Activated naive CD4-positive, alpha-beta T cell treated with anti-CD3 and anti-CD28 coated beads, Interleukin-2, amount 50 U/mL, for 16 hours (primary cell): ENCODE data around the gene ZNF526.

Experiments used
- DNase-seq: peaks from one replicate; pipeline ENCODE4 v3.0.0-alpha.2; 2020

ZNF526 gene, protein sequence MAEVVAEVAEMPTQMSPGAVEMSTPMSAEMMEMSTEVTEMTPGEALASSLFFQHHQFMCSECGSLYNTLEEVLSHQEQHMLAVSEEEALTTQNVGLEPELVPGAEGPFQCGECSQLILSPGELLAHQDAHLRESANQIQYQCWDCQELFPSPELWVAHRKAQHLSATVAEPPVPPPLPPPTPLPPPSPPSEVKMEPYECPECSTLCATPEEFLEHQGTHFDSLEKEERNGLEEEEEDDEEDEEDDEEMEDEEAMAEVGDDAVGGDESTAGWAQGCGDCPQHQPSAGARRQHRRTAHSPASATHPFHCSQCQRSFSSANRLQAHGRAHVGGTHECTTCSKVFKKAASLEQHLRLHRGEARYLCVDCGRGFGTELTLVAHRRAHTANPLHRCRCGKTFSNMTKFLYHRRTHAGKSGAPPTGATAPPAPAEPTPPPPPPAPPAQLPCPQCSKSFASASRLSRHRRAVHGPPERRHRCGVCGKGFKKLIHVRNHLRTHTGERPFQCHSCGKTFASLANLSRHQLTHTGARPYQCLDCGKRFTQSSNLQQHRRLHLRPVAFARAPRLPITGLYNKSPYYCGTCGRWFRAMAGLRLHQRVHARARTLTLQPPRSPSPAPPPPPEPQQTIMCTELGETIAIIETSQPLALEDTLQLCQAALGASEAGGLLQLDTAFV

DNA sequence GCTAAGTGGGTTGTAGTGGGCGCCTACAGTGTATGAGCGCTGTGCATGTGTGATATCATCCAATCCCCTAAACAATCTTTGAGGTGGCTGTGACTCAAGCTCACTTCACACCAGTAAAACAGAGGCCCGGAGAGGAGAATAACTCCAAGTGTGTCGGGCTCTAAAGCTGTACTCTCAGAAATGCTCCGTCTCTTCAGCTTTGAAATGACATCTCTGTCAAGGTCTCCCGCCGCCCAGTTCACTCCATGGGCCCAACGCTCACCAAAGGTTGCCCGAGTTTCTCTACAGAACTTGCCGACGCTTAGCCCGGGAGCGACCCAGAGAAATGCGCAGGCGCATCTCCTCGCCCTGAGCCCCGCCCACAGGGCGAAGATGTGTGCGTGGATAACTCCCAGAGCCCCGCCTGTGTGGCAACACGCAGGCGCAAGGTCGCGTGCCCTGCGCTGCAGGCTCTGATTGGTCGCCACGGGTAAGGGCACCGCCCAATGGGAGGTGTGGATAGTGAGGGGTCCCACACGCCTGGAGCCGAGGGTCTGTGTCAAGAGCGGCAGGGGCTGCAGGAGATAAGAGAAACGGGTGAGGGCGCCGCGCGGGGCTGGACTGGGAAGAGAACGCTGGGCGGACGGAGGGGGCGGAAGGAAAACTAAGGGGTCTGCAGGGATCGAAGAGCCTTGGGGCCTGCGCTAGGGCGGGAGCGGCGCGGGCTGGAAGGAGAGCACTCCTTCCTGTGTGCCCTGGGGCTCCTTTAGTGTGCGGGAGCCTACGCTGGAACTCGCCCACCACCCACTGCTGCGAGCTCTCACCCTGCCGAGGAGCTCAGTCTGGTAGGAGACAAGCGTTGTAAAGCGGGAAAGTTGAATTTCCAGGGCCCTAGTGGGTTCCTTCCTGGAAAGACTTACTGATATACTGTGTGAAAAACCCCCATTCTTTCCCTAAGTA lies at the start of gene ZNF526:
Gene ZNF526, plus strand, starts transcription at position 501 of the 939 bp plus-strand sequence. CDS start 4,092 bp downstream, outside the sequence.
- peak; percentile 99 for DNase-seq

DNA sequence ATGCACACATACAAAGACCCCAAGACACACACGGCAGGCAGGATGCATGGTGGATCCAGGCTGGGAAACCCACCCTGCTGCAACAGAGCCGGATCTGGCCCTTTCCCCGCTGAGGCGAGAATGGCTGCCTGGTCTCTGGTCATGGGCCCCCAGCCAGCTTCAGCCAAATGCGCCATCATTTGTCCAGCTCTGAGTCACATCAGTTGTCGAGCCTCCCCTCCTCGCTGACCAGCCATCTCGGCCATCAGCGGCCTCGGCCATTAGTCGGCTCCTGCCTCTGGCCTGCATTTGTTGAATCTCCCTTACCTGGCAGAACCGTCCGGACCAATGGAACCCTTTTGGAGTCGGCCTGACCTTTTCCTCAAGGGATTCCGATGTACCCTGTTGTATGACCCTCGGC lies 49.4 kb upstream of the ZNF526 start:
- DNase-seq, result no peak

DNA sequence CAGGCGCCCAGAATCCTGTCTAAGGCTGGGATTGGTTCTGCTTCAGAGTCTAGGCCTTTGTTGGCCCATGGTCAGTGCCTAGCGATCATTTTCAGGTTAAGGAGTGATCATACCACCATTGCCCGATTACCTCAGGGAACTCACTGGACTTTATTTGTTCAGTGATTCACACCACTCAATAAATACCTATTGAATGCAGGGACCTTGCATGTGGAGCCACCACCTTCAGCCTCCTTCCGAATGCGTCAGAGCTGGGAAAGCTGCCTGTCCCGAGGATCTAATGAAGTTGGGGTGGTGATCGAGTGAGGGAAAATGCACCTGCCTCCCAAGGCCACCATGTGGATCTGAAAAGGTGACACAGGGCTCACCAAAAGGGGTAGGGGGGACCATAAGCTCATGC lies 47.9 kb upstream of the ZNF526 start:
- no peak for DNase-seq

DNA sequence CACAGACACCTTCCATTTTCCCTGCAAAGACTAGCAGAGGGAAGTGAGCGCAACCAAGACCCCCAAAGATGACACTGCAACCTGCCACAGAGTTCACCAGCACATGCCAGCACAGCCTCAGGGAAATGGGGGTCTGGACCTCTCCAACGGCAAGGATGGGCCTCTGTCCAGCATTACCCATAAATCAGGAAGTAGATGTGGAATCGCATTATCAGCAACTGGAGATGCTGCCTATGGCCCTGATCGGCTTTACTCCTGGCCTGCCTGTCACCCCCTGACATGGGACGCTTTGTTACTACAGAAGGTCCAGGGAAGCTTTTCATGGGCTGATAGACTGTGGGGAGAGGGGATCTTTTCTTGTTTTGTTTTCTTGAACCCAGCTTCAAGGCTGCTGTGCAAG lies 46.4 kb upstream of the ZNF526 start:
- DNase-seq, result no peak

DNA sequence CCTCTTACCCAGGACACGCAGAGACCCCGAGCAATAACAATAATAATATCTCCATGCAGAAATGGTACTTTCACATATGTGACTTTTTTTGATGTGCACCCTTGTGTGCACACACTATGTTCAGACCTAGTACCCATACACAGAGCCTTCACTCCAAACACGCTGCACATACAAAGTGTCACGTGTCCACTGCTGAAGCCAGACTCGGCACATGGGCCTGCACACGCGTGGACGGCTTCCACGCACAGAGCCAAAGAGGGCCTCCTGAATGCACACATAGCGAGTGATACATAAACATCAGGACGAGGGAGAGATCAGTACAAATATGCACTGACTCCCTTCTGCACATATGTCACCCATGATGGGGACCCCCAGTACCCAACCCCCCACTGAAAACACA lies 45.9 kb upstream of the ZNF526 start:
- no peak for DNase-seq

DNA sequence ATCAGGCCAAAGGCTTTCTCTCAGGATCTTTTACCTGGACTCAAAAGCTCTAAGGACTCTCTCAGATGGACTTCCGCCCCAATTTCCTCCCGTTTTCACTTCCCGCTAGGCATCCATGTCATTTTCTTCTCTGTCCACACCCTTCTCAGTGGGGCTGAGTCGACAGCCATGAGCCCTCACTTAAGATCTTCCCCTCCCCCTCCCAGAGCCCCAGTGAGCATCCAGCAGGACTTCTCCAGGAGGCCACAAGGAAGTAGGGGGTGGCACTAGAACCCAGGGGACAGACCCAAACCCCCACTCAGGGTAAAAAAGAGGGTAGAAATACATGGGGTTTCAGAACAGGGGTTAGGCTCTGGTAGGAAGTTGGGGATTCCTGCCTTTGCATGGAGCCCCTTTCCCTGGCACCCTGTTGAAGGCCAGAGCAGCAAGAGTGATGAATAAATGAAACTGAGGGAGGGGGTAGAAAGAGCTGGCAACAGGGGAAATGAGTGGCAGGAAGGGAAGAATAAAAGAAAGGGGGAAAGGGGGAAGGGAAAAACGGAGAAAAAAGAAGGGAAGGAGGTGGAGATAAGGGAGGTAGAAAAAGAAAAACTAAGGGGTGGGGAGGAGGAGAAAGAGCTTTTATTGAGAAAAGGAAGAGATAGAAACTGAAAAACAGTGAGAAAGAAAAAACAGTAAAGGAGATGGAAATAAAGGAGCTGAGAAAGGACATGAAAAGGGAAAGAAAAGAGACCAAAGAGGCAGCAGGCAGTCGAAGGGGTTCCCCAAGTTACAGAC lies 45.0 kb upstream of the ZNF526 start:
- DNase-seq, result no peak

DNA sequence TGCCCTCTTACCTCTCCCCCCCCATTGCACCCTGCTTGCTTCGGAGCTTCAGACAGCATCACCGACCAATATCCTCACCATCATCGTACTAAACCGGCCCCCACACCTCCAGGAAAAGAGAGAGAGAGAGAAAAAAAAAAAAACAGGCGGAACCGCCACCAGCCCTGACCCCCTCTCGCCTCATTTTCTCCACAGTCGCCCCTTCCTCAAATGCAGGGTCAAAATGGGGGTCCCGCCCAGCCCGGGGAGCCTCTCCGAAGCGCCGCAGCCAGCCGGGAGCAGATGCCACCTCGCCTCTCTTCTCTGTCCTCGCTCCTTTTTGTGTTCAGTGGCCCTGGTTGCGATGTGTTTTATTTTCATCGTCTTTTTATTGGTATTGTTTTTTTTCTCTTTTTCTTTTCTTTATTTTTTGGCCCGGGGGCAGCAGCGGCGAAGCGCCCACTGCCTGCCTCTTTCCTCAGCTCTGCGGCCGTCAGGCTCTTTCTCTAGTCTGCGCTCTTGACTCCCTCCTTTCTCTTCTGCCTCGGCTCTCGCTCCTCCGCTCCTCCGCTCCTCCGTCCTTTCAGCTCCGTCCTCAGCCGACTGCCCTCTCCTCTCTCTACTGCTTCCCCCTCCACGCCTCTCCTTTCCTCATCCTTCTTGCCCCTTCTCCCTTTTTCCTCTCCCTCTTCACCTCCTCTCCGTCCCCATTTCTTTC lies 44.0 kb upstream of the ZNF526 start:
- no peak for DNase-seq

DNA sequence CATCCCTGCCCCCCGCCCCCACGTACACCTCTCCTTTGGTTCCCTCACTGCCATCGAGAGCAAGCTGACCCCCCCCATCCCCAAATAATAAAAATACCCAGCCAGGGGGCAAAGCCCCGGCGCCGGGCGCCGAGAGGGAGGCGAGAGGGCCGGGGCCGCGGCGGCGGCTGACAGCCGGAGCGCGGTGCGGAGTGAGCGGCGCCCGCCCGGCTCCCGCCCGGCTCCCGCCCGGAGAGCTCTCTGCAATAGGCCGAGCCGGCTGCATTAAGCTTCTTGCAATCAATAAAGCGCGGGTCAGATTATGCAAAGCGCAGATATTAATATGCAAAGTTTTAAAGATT lies 43.5 kb upstream of the ZNF526 start:
- DNase-seq, result no peak

DNA sequence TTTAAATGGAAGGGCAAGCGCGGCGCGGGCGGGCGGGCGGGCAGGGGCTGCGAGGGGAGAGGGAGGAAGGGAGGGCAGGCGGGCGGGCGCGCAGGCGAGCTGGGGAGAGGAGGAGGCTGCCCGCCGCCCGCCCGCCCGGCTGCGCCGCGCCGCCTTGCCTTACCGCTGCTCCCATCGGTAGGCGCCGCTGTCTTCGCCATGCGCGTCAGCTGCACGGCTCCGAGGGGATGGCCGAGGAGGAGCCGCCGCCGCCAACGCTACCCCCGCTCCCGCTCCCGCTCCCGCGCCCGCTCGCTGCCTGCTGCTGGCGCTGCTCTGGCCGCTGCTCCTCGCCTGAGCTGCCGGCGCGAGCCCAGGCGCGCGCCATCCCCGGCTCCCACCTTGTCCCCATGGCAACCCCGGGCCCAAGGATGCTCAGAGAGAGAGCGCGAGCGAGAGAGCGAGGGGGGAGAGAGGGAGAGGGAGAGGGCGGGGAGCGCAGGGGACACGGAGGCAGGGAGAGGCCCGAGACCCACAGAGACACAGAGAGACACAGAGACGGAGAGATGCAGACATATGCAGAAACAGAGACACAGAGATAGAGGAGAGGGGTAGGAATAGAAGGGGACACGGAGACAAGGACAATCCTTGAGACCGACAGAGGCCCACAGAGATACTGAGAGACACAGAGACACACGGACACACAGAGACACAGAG lies 43.0 kb upstream of the ZNF526 start:
- peak; percentile 78 for DNase-seq

DNA sequence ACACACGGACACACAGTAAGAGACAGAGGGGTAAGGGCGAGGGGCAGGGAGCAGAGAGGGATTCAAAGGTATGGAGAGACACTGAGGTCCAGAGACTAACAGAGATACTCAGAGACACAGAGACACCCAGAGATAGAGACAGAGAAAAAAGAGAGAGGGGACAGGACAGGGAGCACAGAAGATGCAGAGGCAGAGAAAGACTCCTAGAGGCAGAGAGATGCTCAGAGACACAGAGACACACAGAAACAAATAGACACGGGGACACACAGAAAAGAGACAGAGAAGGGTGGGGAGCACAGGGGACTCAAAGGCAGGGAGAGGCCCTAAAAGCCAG lies 42.5 kb upstream of the ZNF526 start:
- no peak for DNase-seq

DNA sequence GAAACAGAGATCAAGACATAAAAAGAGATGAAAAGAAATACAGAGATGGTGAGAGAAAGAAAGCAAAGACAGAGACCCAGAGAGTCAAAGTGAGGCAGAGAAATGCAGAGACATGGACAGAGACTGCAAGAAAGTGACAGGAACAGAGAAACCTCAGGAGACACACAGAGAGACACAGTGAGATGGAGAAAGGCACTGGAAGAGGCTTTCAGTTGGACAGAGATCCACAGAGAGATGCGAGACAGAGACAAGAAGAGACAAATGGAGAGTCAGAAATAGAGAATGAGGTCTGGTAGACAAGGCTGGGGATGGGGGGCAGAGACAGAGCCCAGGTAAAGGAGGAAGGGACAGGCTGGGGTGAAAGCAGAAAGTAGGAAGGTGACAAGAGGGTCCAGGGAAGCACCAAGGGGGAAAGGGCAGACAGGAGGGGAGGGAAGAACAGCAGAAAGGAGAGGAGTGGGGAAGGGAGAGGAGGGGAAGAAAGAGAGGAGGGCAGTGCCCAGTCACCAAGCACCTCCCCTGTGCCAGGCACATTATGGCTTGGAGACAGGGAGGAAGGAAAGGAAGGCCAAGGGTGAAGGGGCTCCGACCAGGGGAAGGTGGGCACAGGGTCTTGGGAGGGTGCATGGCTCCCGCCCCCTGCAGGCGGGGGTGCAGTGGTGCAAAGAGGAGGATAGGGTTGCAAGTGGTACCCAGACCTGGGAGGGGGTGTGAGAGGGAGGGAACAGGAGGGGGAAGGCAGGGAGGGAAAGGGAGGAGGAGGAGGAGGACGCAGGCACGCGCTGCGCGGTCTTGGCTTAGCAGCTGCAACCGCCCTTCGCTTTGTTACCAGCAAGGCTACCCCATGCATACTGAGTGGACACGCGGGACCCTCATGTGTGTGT lies 41.1 kb upstream of the ZNF526 start:
- peak; percentile 26 for DNase-seq

DNA sequence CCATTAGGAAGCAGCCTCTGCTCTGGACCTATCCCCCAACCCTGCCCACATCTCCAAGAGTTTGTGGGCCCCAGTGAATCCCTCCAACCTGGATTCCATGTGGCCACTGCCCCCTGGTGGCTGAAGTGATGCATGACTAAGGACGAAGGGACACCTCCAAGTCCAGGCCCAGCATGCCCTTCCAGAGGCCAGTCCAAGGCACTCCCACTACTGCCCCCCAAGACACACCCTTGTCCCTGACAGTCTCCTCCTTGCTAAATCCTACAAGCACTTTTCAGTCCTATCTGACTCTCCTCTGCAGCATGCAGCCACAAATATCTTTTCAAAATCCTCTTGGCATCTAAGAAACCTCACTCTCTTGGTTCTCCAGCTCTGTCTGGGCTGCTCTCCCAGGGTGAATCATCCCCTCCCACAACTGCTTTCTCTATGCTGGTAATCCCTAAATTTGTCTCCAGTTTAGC lies 35.7 kb upstream of the ZNF526 start:
- DNase-seq, result peak; percentile 68

DNA sequence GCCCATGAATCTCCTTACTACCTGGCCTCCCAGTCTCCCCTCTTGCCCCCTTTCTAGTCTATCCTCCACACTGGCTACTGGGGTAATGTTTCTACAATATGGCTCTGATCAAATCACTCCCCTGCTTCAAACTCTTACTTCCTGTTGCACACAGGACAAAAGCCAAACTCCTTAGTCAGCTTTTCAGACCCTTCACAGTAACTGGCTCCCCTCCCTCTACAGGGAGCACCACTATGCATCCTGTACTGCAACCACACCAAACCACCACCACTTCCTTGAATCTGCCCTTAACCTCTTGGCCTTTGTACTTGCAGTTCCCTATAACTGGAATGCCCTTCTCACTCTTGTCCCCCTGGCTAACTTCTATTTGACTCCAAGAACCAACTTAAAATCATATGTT lies 34.8 kb upstream of the ZNF526 start:
- DNase-seq, result no peak

DNA sequence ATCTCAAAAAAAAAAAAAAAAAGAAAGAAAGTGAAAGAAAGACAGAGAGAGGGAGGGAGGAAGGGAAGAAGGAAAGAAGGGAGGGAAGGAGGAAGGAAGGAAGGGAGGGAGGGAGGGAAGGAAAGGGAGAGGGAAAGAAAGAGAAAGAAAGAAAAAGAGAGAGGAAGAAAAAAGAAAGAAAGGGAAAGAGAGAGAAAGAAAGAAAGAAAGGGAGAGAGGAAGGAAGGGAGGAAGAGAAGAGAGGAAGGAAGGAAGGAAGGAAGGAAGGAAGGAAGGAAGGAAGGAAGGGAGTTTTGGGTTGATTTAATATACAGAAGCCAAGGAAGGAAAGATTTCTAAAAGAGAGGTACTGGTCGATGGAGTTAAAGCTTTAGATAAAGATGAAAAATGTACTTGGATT lies 31.4 kb upstream of the ZNF526 start:
- DNase-seq, result no peak

DNA sequence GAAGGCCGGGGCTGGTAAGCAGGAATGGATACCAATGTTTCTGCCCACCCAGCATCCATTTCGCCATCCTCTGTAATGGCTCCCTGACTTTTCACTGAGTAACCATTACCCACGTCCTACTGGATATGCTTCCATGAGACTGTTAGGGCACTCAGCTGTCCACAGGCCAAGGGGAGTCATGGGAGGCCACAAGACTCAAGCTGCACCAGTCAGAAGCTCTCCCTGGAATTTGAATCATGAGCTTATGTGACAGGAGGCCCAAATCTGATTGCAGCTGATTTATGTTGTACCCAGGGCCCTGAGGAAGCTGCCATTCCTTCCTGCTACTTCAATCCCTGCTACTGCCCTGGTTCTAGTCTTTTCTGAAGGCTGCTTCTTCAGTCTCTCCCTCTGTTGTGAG lies 31.0 kb upstream of the ZNF526 start:
- DNase-seq, result no peak

DNA sequence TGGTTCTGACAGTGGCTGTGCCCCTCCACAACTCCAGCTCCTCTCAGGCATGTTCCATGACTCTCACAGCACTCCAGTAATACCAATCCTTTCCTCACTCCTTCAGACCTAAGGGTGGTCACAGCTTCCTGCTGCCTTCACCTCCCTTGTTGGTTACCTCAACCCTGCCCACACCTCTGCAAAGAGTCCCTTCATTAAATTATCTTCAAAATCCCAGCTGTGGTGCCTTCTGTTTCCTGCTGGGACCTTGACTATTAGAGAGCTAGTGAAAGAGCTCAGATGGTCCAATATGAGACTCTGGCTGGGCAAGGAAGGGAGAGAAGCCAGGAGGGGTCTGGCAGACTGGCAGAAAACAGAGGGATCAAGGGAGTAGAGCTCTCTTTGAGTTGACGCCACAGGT lies 28.8 kb upstream of the ZNF526 start:
- no peak for DNase-seq

DNA sequence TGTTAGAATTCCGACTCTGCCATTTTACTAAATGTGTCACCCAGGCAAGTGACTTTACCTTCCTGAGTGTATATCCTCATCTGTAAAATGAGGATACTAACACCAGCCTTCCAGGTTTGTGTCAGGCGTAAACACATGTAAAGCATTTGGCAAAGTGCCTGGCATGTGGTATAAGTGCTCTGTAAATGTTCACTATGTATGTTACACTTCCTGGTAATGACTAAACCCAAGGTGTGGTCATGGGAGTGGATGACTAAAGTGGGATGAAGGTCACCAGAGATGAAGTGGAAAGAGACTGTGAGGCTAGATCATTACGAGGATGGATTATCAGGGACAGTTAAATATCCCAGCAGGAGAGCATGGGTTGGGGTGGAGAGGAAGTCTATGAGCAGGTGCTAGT lies 28.3 kb upstream of the ZNF526 start:
- DNase-seq, result no peak

DNA sequence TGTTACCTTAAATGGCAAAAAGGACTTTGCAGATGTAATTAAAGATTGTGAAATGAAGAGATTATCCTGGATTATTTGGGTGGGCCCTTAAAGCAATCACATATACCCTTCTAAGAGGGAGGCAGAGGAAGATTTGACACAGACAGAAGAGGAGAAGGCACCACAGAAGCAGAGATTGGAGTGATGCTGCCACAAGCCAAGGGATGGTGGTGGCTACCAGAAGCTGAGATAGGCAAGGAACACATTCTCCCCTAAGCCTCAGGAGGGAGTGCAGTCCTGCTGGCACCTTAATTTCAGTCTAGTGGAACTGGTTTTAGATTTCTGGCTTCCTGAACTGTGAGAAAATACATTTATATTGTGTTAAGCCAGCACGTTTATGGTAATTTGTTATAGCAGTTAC lies 26.8 kb upstream of the ZNF526 start:
- DNase-seq, result no peak

DNA sequence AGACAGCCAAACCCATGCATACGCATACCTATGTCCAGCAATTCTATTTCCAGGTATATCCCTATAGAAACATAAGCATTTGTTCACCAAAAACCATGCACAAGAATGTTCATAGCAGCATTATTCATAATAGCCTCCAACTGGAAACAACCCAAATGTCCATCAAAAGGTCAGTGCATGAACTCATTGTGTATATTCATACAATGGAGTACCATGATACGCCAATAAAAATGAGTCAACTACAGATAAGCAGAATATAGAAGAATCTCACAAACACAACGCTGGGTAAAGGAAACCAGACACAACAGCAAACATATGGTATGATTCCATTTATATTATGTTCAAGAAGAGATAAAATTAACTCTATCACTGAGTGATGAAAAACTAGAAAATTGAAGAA lies 26.4 kb upstream of the ZNF526 start:
- DNase-seq, result no peak
